ENCODE measurements around the gene GAL.
"Not testable (repeated sequence)": the region's sequence is repeated elsewhere in the genome, so short reads cannot be mapped to it uniquely, and the experiment has no call there.

The GAL gene, protein sequence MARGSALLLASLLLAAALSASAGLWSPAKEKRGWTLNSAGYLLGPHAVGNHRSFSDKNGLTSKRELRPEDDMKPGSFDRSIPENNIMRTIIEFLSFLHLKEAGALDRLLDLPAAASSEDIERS

DNA sequence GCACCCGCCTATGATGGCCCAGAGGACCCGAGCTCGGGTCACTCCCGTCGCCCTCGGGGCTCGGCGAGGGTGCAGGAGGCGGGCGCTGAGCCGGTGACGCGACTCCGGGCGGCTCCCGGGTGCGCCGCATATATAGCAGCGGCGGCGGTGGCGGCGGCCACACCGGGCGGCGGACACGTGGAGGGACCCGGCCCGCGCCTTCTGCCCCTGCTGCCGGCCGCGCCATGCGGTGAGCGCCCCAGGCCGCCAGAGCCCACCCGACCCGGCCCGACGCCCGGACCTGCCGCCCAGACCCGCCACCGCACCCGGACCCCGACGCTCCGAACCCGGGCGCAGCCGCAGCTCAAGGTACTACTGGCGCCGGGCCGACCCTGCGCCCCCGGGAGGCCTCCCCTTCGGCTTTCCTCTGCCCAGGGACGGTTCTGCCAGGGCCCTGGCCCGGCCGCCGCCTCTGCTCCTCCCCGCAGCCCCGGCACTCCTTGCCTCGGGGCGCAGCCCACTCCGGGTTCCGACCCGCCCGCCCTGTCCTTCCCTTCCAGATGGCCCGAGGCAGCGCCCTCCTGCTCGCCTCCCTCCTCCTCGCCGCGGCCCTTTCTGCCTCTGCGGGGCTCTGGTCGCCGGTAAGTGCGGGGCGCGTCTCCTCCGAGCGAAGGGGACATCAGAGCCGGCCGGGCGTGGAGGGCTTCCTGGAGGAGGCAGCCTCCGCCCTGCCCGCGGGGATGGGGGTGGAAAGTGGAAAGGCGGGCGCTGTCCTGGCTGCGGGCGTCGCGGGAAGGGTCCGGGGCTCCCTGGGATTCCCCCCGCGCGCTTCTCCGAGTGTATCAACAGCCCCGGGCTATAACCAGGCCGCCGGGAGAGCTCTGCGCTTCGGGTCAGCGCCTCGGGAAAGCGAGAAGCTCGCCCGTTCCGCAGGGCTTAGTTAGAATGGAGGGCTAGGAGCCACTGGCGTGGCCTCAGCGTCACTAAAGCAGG lies at the start of gene GAL:
TSS of gene GAL (plus strand) at position 160 of the 972 bp plus-strand sequence. CDS start at position 540, 380 bp downstream.
- Histone ChIP-seq H3K9me3 (ENCODE audit: control insufficient read depth, low read length) (no peaks in the 10 kb centered on the region), H3K27me3 (replicated peaks; ENCODE audit: control insufficient read depth, insufficient read depth, low read length) (peaks cover 44% of the 10 kb centered on the region), H3K9ac (ENCODE audit: low read length) (no peak within 1 kb of the TSS), H3K36me3 (ENCODE audit: control insufficient read depth, insufficient read depth, low read length, severe bottlenecking) (no peaks in the 10 kb centered on the region), H3K4me3 (ENCODE audit: low read length) (peak within 1 kb of the TSS; percentile 37), H3K4me1 (ENCODE audit: control insufficient read depth, insufficient read depth, low read length) (peaks cover 12% of the 10 kb centered on the region)
- DNase-seq (ENCODE audit: low read depth): peak; percentile 49

DNA sequence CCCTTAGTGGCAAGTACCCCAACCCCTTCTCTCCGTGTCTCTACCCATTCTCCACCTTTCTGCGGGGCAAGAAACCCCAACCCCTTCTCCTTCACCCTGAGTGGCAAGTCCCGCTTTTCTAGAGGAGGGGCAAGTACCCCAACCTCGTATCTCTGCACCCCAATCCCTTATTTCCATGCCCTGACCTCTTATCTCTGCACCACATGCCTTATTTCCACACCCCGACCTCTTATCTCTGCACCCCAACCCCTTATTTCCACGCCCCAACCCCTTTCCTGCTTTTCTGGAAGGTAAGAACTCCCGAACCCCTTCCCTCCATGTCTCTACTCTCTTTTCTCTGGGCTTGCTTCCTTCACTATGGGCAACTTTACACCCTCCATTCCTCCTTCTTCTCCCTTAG lies 49.7 kb upstream of the GAL start:
- H3K9me3 ChIP-seq (ENCODE audit: control insufficient read depth, low read length); H3K9ac ChIP-seq (ENCODE audit: low read length); H3K4me1 ChIP-seq (ENCODE audit: control insufficient read depth, insufficient read depth, low read length); H3K36me3 ChIP-seq (ENCODE audit: control insufficient read depth, insufficient read depth, low read length, severe bottlenecking); DNase-seq (ENCODE audit: low read depth); H3K4me3 ChIP-seq (ENCODE audit: low read length): not testable (repeated sequence)
- peaks cover 11% of the 10 kb centered on the region for H3K27me3 ChIP-seq (replicated peaks; ENCODE audit: control insufficient read depth, insufficient read depth, low read length)

DNA sequence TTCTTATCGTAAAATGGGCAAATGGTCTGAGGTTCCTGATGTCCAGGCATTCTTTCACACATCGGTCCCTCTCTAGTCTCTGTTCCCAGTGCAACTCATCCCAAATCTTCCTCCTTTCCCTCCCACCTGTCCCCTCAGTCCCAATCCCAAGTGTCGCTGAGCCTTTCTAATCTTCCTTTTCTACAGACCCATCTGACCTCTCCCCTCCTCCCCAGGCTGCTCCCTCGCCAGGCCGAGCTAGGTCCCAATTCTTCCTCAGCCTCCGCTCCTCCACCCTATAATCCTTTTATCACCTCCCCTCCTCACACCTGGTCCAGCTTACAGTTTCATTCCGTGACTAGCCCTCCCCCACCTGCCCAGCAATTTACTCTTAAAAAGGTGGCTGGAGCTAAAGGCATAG lies 49.2 kb upstream of the GAL start:
- H3K36me3 ChIP-seq (ENCODE audit: control insufficient read depth, insufficient read depth, low read length, severe bottlenecking); H3K4me3 ChIP-seq (ENCODE audit: low read length); H3K9me3 ChIP-seq (ENCODE audit: control insufficient read depth, low read length); DNase-seq (ENCODE audit: low read depth); H3K9ac ChIP-seq (ENCODE audit: low read length); H3K4me1 ChIP-seq (ENCODE audit: control insufficient read depth, insufficient read depth, low read length): not testable (repeated sequence)
- H3K27me3 ChIP-seq (replicated peaks; ENCODE audit: control insufficient read depth, insufficient read depth, low read length): peaks cover 16% of the 10 kb centered on the region

DNA sequence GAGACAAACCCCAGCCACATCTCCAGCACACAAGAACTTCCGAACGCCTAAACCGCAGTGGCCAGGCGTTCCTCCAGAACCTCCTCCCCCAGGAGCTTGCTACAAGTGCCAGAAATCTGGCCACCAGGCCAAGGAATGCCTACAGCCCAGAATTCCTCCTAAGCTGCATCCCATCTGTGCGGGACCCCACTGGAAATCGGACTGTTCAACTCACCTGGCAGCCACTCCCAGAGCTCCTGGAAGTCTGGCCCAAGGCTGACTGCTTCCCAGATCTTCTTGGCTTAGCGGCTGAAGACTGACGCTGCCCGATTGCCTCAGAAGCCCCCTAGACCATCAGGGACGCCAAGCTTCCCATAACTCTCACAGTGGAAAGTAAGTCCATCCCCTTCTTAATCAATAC lies 48.5 kb upstream of the GAL start:
- peaks cover 23% of the 10 kb centered on the region for H3K27me3 ChIP-seq (replicated peaks; ENCODE audit: control insufficient read depth, insufficient read depth, low read length)
- not testable (repeated sequence) for H3K4me1 ChIP-seq (ENCODE audit: control insufficient read depth, insufficient read depth, low read length); DNase-seq (ENCODE audit: low read depth); H3K4me3 ChIP-seq (ENCODE audit: low read length); H3K9ac ChIP-seq (ENCODE audit: low read length); H3K36me3 ChIP-seq (ENCODE audit: control insufficient read depth, insufficient read depth, low read length, severe bottlenecking); H3K9me3 ChIP-seq (ENCODE audit: control insufficient read depth, low read length)

DNA sequence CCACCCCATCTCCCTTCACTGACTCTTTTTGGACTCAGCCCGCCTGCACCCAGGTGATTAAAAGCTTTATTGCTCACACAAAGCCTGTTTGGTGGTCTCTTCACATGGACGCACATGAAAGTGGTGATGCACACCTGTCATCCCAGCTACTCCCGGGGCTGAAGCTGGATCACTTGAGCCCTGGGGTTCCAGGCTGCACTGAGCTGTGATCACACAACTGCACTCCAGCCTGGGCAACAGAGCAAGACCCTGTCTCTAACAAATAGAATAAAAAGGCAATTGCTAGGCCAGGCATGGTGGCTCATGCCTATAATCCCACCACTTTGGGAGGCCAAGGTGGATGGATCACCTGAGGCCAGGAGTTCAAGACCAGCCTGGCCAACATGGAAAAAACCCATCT lies 45.0 kb upstream of the GAL start:
- peaks cover 31% of the 10 kb centered on the region for H3K27me3 ChIP-seq (replicated peaks; ENCODE audit: control insufficient read depth, insufficient read depth, low read length)
- not testable (repeated sequence) for DNase-seq (ENCODE audit: low read depth); H3K9ac ChIP-seq (ENCODE audit: low read length); H3K4me1 ChIP-seq (ENCODE audit: control insufficient read depth, insufficient read depth, low read length); H3K4me3 ChIP-seq (ENCODE audit: low read length); H3K9me3 ChIP-seq (ENCODE audit: control insufficient read depth, low read length); H3K36me3 ChIP-seq (ENCODE audit: control insufficient read depth, insufficient read depth, low read length, severe bottlenecking)

DNA sequence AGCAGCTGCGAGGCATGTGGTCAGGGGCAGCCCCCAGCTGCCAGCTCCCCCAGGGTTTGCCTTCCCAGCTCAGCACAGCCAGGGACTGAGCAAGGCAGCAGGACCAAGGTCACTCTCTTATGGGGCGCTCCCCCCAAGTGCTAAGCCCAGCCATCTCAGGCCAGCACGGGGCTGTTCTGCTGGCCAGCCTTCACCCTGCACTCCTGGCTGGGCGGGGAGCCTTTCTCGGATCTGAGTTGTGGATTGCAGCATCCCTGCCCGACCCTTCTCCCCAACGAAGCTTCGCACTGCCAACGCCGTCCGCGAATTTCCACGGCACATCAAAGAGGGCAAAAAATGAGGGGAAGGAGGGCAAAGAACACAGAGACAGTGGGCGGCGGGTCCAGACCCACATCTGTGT lies 42.5 kb upstream of the GAL start:
- peaks cover 40% of the 10 kb centered on the region for H3K27me3 ChIP-seq (replicated peaks; ENCODE audit: control insufficient read depth, insufficient read depth, low read length)
- H3K4me1 ChIP-seq (ENCODE audit: control insufficient read depth, insufficient read depth, low read length): no peaks in the 10 kb centered on the region
- H3K36me3 ChIP-seq (ENCODE audit: control insufficient read depth, insufficient read depth, low read length, severe bottlenecking): no peaks in the 10 kb centered on the region
- H3K9me3 ChIP-seq (ENCODE audit: control insufficient read depth, low read length): peaks cover 10% of the 10 kb centered on the region
- H3K9ac ChIP-seq (ENCODE audit: low read length): no peak overlapping the region
- no peak overlapping the region for H3K4me3 ChIP-seq (ENCODE audit: low read length)
- no peak for DNase-seq (ENCODE audit: low read depth)

DNA sequence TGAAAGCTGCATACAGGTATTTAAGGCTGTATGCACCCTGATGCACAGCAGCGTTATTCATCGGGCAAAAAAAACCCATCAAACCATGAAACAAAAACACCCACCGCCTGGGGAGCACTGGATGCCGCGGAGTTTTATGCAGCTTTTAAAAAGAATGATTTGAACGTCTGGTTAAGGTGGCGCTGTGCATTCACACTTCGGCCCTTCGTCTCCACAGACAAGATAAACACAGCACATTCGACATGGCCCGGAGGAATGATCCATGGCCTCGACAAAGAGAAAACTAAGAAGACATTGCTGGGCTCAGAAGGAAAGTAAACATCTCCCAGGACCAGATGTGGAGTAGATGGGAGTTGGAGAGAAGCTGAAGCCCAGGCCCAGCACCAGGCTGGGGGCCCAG lies 40.8 kb upstream of the GAL start:
- H3K27me3 ChIP-seq (replicated peaks; ENCODE audit: control insufficient read depth, insufficient read depth, low read length): peaks cover 54% of the 10 kb centered on the region
- H3K4me1 ChIP-seq (ENCODE audit: control insufficient read depth, insufficient read depth, low read length): no peaks in the 10 kb centered on the region
- H3K9ac ChIP-seq (ENCODE audit: low read length): no peak overlapping the region
- no peak overlapping the region for H3K4me3 ChIP-seq (ENCODE audit: low read length)
- peaks cover 20% of the 10 kb centered on the region for H3K9me3 ChIP-seq (ENCODE audit: control insufficient read depth, low read length)
- H3K36me3 ChIP-seq (ENCODE audit: control insufficient read depth, insufficient read depth, low read length, severe bottlenecking): no peaks in the 10 kb centered on the region
- DNase-seq (ENCODE audit: low read depth): peak; percentile 17

DNA sequence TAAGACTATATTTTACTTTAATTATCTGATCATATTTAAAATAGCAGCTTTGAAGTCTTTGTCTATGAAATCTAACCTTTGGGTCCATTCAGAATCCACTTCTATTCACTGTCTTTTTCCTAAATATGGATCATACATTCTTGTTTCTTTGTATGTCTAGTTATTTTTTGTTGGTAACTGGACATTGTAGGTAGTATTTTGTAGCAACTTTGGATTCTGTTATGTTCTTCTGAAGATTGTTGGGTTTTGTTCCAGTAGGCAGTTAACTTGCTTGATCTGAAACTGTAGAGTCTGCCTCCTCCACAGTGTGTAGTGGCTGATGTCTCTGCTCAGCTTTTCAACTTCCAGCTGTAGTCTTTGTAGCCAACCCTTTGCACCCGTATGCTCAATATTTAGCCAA lies 37.5 kb upstream of the GAL start:
- DNase-seq (ENCODE audit: low read depth): no peak
- Histone ChIP-seq H3K9me3 (ENCODE audit: control insufficient read depth, low read length) (peaks cover 20% of the 10 kb centered on the region), H3K36me3 (ENCODE audit: control insufficient read depth, insufficient read depth, low read length, severe bottlenecking) (no peaks in the 10 kb centered on the region), H3K9ac (ENCODE audit: low read length) (no peak overlapping the region), H3K4me3 (ENCODE audit: low read length) (no peak overlapping the region), H3K4me1 (ENCODE audit: control insufficient read depth, insufficient read depth, low read length) (no peaks in the 10 kb centered on the region), H3K27me3 (replicated peaks; ENCODE audit: control insufficient read depth, insufficient read depth, low read length) (peaks cover 65% of the 10 kb centered on the region)

DNA sequence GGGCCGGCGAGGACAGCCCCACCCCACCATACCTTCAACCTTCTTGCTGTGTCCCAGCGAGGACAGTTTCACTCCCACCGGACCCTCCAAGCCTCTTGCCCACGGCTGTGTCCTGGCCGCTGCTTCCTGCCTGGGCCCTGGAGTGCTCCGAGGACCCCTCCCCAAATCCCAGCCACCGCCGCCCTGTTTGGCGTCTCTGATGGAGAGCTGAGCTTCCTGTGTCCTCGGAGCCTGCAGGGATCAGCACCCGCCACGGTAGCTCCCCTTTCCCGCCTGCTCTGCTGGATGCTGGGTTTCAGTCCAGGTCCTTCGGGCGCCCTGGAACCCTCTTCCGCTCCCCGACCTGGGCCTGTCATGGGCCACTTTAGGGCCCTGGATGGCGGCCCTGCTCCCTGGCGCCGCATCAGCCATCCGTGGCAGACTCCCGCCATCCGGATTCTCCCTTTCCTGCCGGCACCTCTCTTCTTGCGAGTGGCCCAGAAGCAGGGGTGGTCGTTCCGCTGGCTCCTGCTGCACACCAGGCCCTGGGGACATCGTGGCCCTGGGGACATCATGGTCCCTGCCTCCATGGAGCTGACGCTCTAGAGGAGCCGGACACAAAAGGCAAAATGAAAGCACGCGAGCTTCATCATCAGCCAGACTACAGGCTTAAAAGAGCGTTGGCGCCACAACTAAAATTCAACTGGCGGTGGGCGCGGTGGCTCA lies 34.3 kb upstream of the GAL start:
- no peak overlapping the region for H3K4me3 ChIP-seq (ENCODE audit: low read length)
- H3K9me3 ChIP-seq (ENCODE audit: control insufficient read depth, low read length): peaks cover 25% of the 10 kb centered on the region
- H3K9ac ChIP-seq (ENCODE audit: low read length): no peak overlapping the region
- no peak for DNase-seq (ENCODE audit: low read depth)
- no peaks in the 10 kb centered on the region for H3K4me1 ChIP-seq (ENCODE audit: control insufficient read depth, insufficient read depth, low read length)
- H3K36me3 ChIP-seq (ENCODE audit: control insufficient read depth, insufficient read depth, low read length, severe bottlenecking): no peaks in the 10 kb centered on the region
- peaks cover 74% of the 10 kb centered on the region for H3K27me3 ChIP-seq (replicated peaks; ENCODE audit: control insufficient read depth, insufficient read depth, low read length)

DNA sequence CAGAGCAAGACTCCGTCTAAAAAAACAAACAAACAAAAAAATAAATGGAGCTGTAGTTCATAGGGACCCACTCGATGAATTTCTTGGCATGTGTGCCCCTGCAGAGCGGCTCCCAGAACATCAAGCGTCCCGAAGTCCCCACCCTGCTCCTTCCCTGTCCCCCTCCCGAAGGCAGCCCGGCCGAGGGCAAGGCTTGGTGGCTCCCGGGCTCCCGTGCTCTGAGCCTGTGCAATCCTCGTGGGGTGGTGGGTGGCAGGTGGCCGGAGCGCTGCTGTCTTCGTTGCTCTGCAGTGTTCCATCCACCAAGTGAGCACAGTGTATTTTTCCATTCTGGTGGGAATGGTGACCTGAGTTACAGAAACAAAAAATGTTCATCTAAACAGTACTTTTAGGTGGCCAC lies 33.5 kb upstream of the GAL start:
- Histone ChIP-seq H3K27me3 (replicated peaks; ENCODE audit: control insufficient read depth, insufficient read depth, low read length) (peaks cover 81% of the 10 kb centered on the region), H3K4me1 (ENCODE audit: control insufficient read depth, insufficient read depth, low read length) (no peaks in the 10 kb centered on the region), H3K9me3 (ENCODE audit: control insufficient read depth, low read length) (peaks cover 33% of the 10 kb centered on the region), H3K9ac (ENCODE audit: low read length) (no peak overlapping the region), H3K4me3 (ENCODE audit: low read length) (no peak overlapping the region), H3K36me3 (ENCODE audit: control insufficient read depth, insufficient read depth, low read length, severe bottlenecking) (no peaks in the 10 kb centered on the region)
- DNase-seq (ENCODE audit: low read depth): no peak

DNA sequence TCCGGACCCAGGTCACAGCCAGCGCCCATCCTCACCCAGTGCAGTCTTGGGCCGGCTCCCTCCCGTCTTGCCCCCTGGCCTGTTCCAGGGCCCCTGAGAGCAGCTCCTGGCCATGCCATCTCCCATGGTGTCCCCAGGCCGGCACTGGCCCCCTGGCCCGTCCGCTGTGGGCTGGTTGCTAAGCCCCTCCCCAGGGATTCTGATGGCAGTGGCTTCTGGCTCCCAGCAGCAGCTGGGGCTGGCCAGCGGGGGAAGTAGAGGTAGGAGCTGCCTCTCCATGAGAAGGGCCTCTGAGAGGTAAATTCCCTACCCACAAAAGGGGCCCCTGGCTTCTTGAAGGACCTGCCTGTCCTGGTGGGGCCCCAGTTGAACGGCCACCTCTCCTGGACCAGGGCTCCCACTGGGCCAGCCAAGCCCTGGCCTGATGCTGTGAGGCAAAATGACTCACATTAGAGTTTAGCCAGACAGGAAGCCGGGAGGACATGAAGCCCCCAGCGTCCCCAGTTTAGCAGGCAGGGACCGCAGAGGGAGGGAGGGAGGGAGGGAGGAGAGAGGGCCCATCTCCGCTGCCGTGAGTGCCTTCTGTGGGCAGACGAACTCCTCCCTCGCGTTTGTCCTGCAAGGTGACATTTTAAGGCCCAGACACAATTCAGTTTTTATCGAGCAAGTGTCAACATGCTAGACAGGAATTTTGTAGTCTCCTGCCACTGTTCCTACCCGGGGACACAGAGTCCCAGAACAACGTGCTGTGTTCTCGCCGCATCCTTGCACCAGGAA lies 32.9 kb upstream of the GAL start:
- H3K27me3 ChIP-seq (replicated peaks; ENCODE audit: control insufficient read depth, insufficient read depth, low read length): peaks cover 81% of the 10 kb centered on the region
- no peak for DNase-seq (ENCODE audit: low read depth)
- H3K4me1 ChIP-seq (ENCODE audit: control insufficient read depth, insufficient read depth, low read length): no peaks in the 10 kb centered on the region
- H3K9ac ChIP-seq (ENCODE audit: low read length): no peak overlapping the region
- no peak overlapping the region for H3K4me3 ChIP-seq (ENCODE audit: low read length)
- peaks cover 29% of the 10 kb centered on the region for H3K9me3 ChIP-seq (ENCODE audit: control insufficient read depth, low read length)
- H3K36me3 ChIP-seq (ENCODE audit: control insufficient read depth, insufficient read depth, low read length, severe bottlenecking): no peaks in the 10 kb centered on the region
